Testis (tissue), 3 donors: ENCODE data around the gene MPRIP. TPM values are rescaled to one million over a fixed set of nuclear protein-coding genes. Genes with fewer than 3 reads are reported as not detected.
A peak's percentile ranks its signal among the peaks of the same experiment; 100 is the strongest.

Source experiments
- DNase-seq: peaks from one replicate; pipeline ENCODE4 v3.0.0-alpha.2; 2019
- H3K27ac ChIP-seq, 2 donors: fragments of 200-600 bp; sonication (generic); one replicate each; pipeline ENCODE4 v1.5.1; 2019
- H3K27me3 ChIP-seq: fragments of 200-600 bp; sonication (generic); one replicate; pipeline ENCODE4 v1.5.1; 2019
- H3K36me3 ChIP-seq: fragments of 200-600 bp; sonication (generic); one replicate; pipeline ENCODE4 v1.5.1; 2017; ENCODE audit warnings: low read depth; ENCODE audit errors: missing control alignments
- H3K4me1 ChIP-seq: fragments of 200-600 bp; sonication (generic); one replicate; pipeline ENCODE4 v1.5.1; 2019
- H3K4me3 ChIP-seq, 2 donors: fragments of 200-600 bp; sonication (generic); one replicate each; pipeline ENCODE4 v1.5.1; 2017 to 2019
- H3K9me3 ChIP-seq: fragments of 200-600 bp; sonication (generic); one replicate; pipeline ENCODE4 v1.5.1; 2017
- POLR2A ChIP-seq: fragments of 450-650 bp; IDR thresholded peaks from one replicate; pipeline ENCODE4 v1.6.1; 2017; ENCODE audit warnings: antibody characterized with exemption, mild to moderate bottlenecking, moderate library complexity
- WGBS, 2 donors: methylation state at CpG; one replicate each; pipeline ENCODE4 v1.1.5; 2018; 5-methylcytosine and 5-hydroxymethylcytosine counted together
- intact Hi-C: fragments of 100-400 bp; cut with DNase I; formaldehyde crosslinking; loops from one replicate; pipeline ENCODE4 v1.15.1; 2023; ENCODE audit warnings: low total_unique reads
- polyA plus RNA-seq: library from polyadenylated mRNA; stranded (reverse); fragments of 350-450 nt; fragmentation: Illumina TruSeq; extraction: RNeasy Lipid Tissue Mini Kit (QIAGEN cat#74804); gene quantifications from one replicate; pipeline ENCODE4 v1.2.3, GENCODE V29; 2014; ENCODE audit warnings: low read depth, low replicate concordance; ENCODE audit not compliant: insufficient read depth
- total RNA-seq, 2 donors: library from RNA; depleted of rRNA; stranded (reverse); fragments of >200 nt; gene quantifications; one replicate each; pipeline ENCODE4 v1.2.3, GENCODE V29; 2016
- TF ChIP-seq, protein P1 (sequence below), 3 experiments: fragments of 450-650 bp in 2 of 3; fragments of 200-600 bp in 1 of 3; sonication (generic) in 1 of 3; IDR thresholded peaks; one replicate each; pipeline ENCODE4 v1.5.1; 2016 to 2019; ENCODE audit warnings: antibody characterized with exemption in 3 of 3, mild to moderate bottlenecking in 2 of 3, moderate library complexity in 1 of 3

Gene MPRIP
- total and polyA plus RNA-seq, 3 donors from 2014 or later, result 191 to 337 (median 304) TPM

DNA sequence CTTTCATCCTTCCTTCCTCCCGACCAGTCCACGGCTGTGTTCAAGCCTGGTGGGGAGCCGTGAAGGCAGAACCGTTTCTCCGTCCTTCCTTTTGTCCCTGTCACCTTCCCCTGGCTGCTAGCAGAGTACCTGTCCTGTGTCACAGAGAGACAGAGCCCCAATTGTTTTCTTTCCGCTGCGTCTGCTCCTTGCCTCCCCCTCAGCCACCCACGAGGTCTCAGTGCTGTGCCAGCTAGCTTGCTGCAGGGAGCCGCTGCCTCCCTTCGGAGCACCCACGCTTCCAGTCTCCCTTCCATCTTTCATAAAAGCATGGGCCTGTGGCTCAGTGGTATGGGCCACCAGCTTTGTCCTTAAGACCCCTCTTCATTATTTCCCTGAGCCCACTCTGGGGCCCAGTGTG lies 62.2 kb downstream of the MPRIP start:
- Histone ChIP-seq H3K9me3 (no peaks in the 10 kb centered on the region), H3K4me3 (no peak overlapping the region), H3K4me1 (peaks cover 52% of the 10 kb centered on the region), H3K27ac (peak overlapping the region; percentile 8 to 52), H3K36me3 (no peaks in the 10 kb centered on the region), H3K27me3 (no peaks in the 10 kb centered on the region)
- intact Hi-C loops, result no loop called here
- WGBS, 2 donors, result 65 to 80% methylated on average over 10 to 11 of the region's 11 CpGs
- peak; percentile 91 for DNase-seq
- TF ChIP-seq, protein P1, sequence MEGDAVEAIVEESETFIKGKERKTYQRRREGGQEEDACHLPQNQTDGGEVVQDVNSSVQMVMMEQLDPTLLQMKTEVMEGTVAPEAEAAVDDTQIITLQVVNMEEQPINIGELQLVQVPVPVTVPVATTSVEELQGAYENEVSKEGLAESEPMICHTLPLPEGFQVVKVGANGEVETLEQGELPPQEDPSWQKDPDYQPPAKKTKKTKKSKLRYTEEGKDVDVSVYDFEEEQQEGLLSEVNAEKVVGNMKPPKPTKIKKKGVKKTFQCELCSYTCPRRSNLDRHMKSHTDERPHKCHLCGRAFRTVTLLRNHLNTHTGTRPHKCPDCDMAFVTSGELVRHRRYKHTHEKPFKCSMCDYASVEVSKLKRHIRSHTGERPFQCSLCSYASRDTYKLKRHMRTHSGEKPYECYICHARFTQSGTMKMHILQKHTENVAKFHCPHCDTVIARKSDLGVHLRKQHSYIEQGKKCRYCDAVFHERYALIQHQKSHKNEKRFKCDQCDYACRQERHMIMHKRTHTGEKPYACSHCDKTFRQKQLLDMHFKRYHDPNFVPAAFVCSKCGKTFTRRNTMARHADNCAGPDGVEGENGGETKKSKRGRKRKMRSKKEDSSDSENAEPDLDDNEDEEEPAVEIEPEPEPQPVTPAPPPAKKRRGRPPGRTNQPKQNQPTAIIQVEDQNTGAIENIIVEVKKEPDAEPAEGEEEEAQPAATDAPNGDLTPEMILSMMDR (IDR thresholded peaks at IDR 0.05), result no peak

DNA sequence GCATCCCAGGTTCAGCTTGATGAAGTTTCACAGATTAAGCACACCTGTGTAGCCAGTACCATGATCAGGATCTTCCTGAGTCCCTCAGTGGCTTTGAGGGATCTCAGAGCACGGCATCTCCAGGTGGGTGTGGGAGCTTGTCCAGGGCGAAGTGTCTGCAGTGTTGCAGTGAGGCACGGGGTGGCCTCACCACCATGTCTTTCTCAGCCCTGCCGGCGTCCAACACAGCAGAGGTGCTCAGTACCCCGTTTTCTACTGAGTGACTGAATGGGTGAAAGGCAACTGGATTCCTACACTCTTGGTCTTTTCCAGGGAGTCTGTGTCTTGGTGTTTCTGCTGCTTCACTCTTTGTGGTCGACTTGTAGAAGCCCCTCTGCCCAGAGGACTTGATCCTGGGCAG lies 63.7 kb downstream of the MPRIP start:
- no peak for DNase-seq
- H3K4me1 ChIP-seq, result peaks cover 55% of the 10 kb centered on the region
- 96 to 100% methylated on average over 6 to 7 of the region's 7 CpGs for WGBS, 2 donors
- H3K27ac ChIP-seq, result peak overlapping the region in 1 of 2 donors; percentile 54
- H3K36me3 ChIP-seq, result no peaks in the 10 kb centered on the region
- no peaks in the 10 kb centered on the region for H3K27me3 ChIP-seq
- intact Hi-C loops, result no loop called here
- no peak for TF ChIP-seq POLR2A
- TF ChIP-seq, protein P1 (IDR thresholded peaks at IDR 0.05), result no peak
- H3K4me3 ChIP-seq, result no peak overlapping the region
- H3K9me3 ChIP-seq, result no peaks in the 10 kb centered on the region

DNA sequence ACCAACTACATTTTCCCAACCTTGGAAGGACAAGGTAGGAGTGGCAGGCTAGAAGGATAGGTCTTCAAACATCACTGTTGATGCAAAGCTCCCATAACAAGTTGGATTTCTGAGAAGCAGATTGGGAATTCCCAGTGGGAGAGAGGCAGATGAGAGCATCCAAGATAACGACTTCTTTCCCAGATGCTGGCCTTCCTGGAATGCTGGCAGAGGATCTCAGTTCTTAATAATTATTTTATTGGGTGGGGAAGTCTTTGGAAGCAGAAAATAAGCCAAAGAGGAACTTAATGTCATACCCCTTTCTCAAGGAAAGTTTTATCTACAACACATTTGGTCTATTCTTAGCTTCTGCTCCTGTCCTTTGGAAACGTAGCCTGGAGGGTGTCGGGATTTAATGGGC lies 64.5 kb downstream of the MPRIP start:
- H3K9me3 ChIP-seq, result no peaks in the 10 kb centered on the region
- no peak for DNase-seq
- H3K36me3 ChIP-seq, result no peaks in the 10 kb centered on the region
- no peak for TF ChIP-seq POLR2A
- TF ChIP-seq, protein P1 (IDR thresholded peaks at IDR 0.05), result no peak
- H3K27me3 ChIP-seq, result no peaks in the 10 kb centered on the region
- peak overlapping the region; percentile 21 to 54 for H3K27ac ChIP-seq
- H3K4me1 ChIP-seq, result peaks cover 57% of the 10 kb centered on the region
- H3K4me3 ChIP-seq, result no peak overlapping the region
- intact Hi-C loops, result no loop called here
- 26 to 39% methylated on average over 3 of the region's 3 CpGs for WGBS, 2 donors

DNA sequence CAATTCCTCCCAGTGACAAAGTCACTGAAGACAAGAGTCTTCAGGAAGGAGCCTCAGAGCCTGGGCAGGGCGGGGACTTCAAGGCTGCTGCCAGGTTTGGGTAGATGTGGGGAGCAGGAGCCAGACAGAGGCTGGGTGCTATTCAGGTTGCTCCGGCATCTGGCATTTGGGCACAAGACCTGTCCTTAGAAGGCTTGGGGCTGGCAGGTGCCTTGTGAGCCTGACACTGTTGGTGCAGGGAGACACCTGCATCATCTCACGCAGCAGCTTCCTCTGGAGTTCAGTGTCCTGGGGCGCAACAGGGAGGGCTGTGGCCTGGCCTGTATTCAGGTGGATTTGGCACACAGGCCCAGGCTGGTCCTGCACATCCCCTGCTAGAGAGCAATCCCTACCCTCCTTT lies 65.0 kb downstream of the MPRIP start:
- no peaks in the 10 kb centered on the region for H3K9me3 ChIP-seq

DNA sequence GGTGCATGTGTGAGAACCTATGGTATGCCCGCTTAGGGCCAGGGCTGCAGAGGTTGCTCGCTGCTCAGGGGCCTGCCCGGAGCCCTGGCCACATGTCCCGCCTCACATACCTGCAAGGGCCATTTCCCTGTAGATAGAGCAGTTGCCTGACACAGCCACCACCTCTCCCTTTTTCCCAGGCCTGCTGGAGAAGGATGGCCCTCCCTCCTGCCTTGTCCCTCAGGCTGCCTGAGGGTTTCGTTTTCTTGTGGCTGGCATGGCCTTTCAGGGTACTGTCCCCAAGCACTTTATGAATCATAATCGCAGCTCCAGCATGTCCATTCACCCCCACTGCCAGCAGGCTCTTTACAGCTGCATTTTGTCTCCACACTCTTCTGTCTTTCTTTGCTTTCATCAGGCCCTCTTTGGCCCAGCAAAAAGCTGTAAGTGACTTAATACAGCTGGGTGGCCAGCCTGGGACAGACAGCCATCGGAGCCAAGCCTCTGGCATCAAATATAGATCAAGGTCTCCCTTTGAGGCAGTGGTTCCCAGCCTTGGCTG lies 65.7 kb downstream of the MPRIP start:
- TF ChIP-seq POLR2A, result no peak
- TF ChIP-seq, protein P1 (IDR thresholded peaks at IDR 0.05), result no peak
- Histone ChIP-seq H3K27ac (no peak overlapping the region), H3K4me3 (no peak overlapping the region), H3K9me3 (no peaks in the 10 kb centered on the region), H3K36me3 (no peaks in the 10 kb centered on the region), H3K27me3 (no peaks in the 10 kb centered on the region), H3K4me1 (peaks cover 66% of the 10 kb centered on the region)
- no peak for DNase-seq
- 76 to 84% methylated on average over 3 to 7 of the region's 7 CpGs for WGBS, 2 donors
- intact Hi-C loops, result no loop called here

More for the DNA sequence above, 65.0 kb downstream of the MPRIP start:
- intact Hi-C loops, result no loop called here
- Histone ChIP-seq H3K27ac (peak overlapping the region; percentile 21 to 34), H3K4me3 (no peak overlapping the region), H3K36me3 (no peaks in the 10 kb centered on the region), H3K27me3 (no peaks in the 10 kb centered on the region), H3K4me1 (peaks cover 62% of the 10 kb centered on the region)
- DNase-seq, result no peak
- WGBS, 2 donors, result 87 to 100% methylated on average over 4 of the region's 4 CpGs
- TF ChIP-seq, protein P1 (IDR thresholded peaks at IDR 0.05), result no peak
- TF ChIP-seq POLR2A, result no peak
